Activated naive CD8-positive, alpha-beta T cell (primary cell): ENCODE measurements around the gene LOXL1.

Experiments
- H3K27ac Mint-ChIP-seq: one replicate; pipeline ENCODE4 v1.8.0; 2021; ENCODE audit warnings: mixed read lengths
- H3K27me3 Mint-ChIP-seq: one replicate; pipeline ENCODE4 v1.8.0; 2021; ENCODE audit warnings: mixed read lengths
- H3K36me3 Mint-ChIP-seq: one replicate; pipeline ENCODE4 v1.8.0; 2021; ENCODE audit warnings: mixed read lengths
- H3K4me1 Mint-ChIP-seq: one replicate; pipeline ENCODE4 v1.8.0; 2021; ENCODE audit warnings: low read depth, mixed read lengths
- H3K4me3 Mint-ChIP-seq: one replicate; pipeline ENCODE4 v1.8.0; 2021; ENCODE audit warnings: mild to moderate bottlenecking, mixed read lengths
- H3K9me3 Mint-ChIP-seq: one replicate; pipeline ENCODE4 v1.8.0; 2021; ENCODE audit warnings: low read depth, mixed read lengths

The LOXL1 gene

GRCh38 chr15:73948396-73948795 lies 22.1 kb downstream of the LOXL1 start:
- no peaks in the 10 kb centered on the region for H3K27me3 Mint-ChIP-seq
- H3K36me3 Mint-ChIP-seq: no peaks in the 10 kb centered on the region
- H3K27ac Mint-ChIP-seq: no peak overlapping the region
- H3K4me3 Mint-ChIP-seq: no peak overlapping the region
- H3K9me3 Mint-ChIP-seq: no peaks in the 10 kb centered on the region
- peaks cover 3% of the 10 kb centered on the region for H3K4me1 Mint-ChIP-seq

GRCh38 chr15:73948982-73949381 lies 22.7 kb downstream of the LOXL1 start:
- Mint-ChIP-seq H3K4me1 (peaks cover 3% of the 10 kb centered on the region), H3K27ac (no peak overlapping the region), H3K4me3 (no peak overlapping the region), H3K36me3 (no peaks in the 10 kb centered on the region), H3K9me3 (no peaks in the 10 kb centered on the region), H3K27me3 (no peaks in the 10 kb centered on the region)

- H3K36me3 Mint-ChIP-seq: no peaks in the 10 kb centered on the region
- no peaks in the 10 kb centered on the region for H3K27me3 Mint-ChIP-seq
- H3K4me1 Mint-ChIP-seq: peaks cover 3% of the 10 kb centered on the region
- H3K4me3 Mint-ChIP-seq: no peak overlapping the region
- H3K9me3 Mint-ChIP-seq: no peaks in the 10 kb centered on the region
- H3K27ac Mint-ChIP-seq: no peak overlapping the region
Observed at GRCh38 chr15:73949496-73949895, 23.2 kb downstream of the LOXL1 start.

- no peak overlapping the region for H3K27ac Mint-ChIP-seq
- H3K27me3 Mint-ChIP-seq: no peaks in the 10 kb centered on the region
- H3K9me3 Mint-ChIP-seq: no peaks in the 10 kb centered on the region
- peaks cover 3% of the 10 kb centered on the region for H3K4me1 Mint-ChIP-seq
- no peaks in the 10 kb centered on the region for H3K36me3 Mint-ChIP-seq
- no peak overlapping the region for H3K4me3 Mint-ChIP-seq
Observed at GRCh38 chr15:73950479-73950830, 24.2 kb downstream of the LOXL1 start.

- Mint-ChIP-seq H3K27ac (peak overlapping the region; percentile 80), H3K9me3 (no peaks in the 10 kb centered on the region), H3K4me1 (peaks cover 3% of the 10 kb centered on the region), H3K36me3 (no peaks in the 10 kb centered on the region), H3K27me3 (no peaks in the 10 kb centered on the region), H3K4me3 (no peak overlapping the region)
Observed at GRCh38 chr15:73950831-73951561, 24.7 kb downstream of the LOXL1 start.

GRCh38 chr15:73951601-73952000 lies 25.3 kb downstream of the LOXL1 start:
- H3K27me3 Mint-ChIP-seq: no peaks in the 10 kb centered on the region
- H3K9me3 Mint-ChIP-seq: no peaks in the 10 kb centered on the region
- H3K27ac Mint-ChIP-seq: no peak overlapping the region

GRCh38 chr15:73952171-73952912 lies 26.1 kb downstream of the LOXL1 start:
- Mint-ChIP-seq H3K4me3 (no peak overlapping the region), H3K36me3 (no peaks in the 10 kb centered on the region), H3K4me1 (peaks cover 3% of the 10 kb centered on the region), H3K27me3 (no peaks in the 10 kb centered on the region), H3K9me3 (no peaks in the 10 kb centered on the region), H3K27ac (peak overlapping the region; percentile 64)

More at GRCh38 chr15:73951601-73952000, 25.3 kb downstream of the LOXL1 start:
- H3K4me3 Mint-ChIP-seq: no peak overlapping the region
- H3K36me3 Mint-ChIP-seq: no peaks in the 10 kb centered on the region
- peaks cover 3% of the 10 kb centered on the region for H3K4me1 Mint-ChIP-seq

- Mint-ChIP-seq H3K4me3 (no peak overlapping the region), H3K27ac (no peak overlapping the region)
Observed at GRCh38 chr15:73952913-73953750, 26.9 kb downstream of the LOXL1 start.

GRCh38 chr15:73954188-73955145 lies 28.2 kb downstream of the LOXL1 start:
- H3K27me3 Mint-ChIP-seq: no peaks in the 10 kb centered on the region
- H3K36me3 Mint-ChIP-seq: no peaks in the 10 kb centered on the region
- H3K27ac Mint-ChIP-seq: no peak overlapping the region

More at GRCh38 chr15:73952913-73953750, 26.9 kb downstream of the LOXL1 start:
- peaks cover 5% of the 10 kb centered on the region for H3K4me1 Mint-ChIP-seq
- H3K9me3 Mint-ChIP-seq: no peaks in the 10 kb centered on the region
- H3K36me3 Mint-ChIP-seq: no peaks in the 10 kb centered on the region
- H3K27me3 Mint-ChIP-seq: no peaks in the 10 kb centered on the region

GRCh38 chr15:73955326-73955725 lies 29.1 kb downstream of the LOXL1 start:
- no peak overlapping the region for H3K4me3 Mint-ChIP-seq
- H3K4me1 Mint-ChIP-seq: peaks cover 26% of the 10 kb centered on the region
- no peak overlapping the region for H3K27ac Mint-ChIP-seq
- H3K9me3 Mint-ChIP-seq: no peaks in the 10 kb centered on the region
- H3K27me3 Mint-ChIP-seq: no peaks in the 10 kb centered on the region
- H3K36me3 Mint-ChIP-seq: no peaks in the 10 kb centered on the region

More at GRCh38 chr15:73954188-73955145, 28.2 kb downstream of the LOXL1 start:
- Mint-ChIP-seq H3K9me3 (no peaks in the 10 kb centered on the region), H3K4me3 (no peak overlapping the region), H3K4me1 (peaks cover 19% of the 10 kb centered on the region)

- H3K36me3 Mint-ChIP-seq: no peaks in the 10 kb centered on the region
- H3K27me3 Mint-ChIP-seq: no peaks in the 10 kb centered on the region
- no peak overlapping the region for H3K4me3 Mint-ChIP-seq
- no peaks in the 10 kb centered on the region for H3K9me3 Mint-ChIP-seq
- peaks cover 28% of the 10 kb centered on the region for H3K4me1 Mint-ChIP-seq
- H3K27ac Mint-ChIP-seq: no peak overlapping the region
Observed at GRCh38 chr15:73955861-73956742, 29.8 kb downstream of the LOXL1 start.

GRCh38 chr15:73956743-73957135 lies 30.5 kb downstream of the LOXL1 start:
- Mint-ChIP-seq H3K36me3 (no peaks in the 10 kb centered on the region), H3K27ac (no peak overlapping the region), H3K4me3 (no peak overlapping the region), H3K9me3 (no peaks in the 10 kb centered on the region), H3K27me3 (no peaks in the 10 kb centered on the region), H3K4me1 (peaks cover 25% of the 10 kb centered on the region)

GRCh38 chr15:73957276-73957675 lies 31.0 kb downstream of the LOXL1 start:
- Mint-ChIP-seq H3K36me3 (no peaks in the 10 kb centered on the region), H3K9me3 (no peaks in the 10 kb centered on the region), H3K4me1 (peaks cover 25% of the 10 kb centered on the region), H3K4me3 (no peak overlapping the region), H3K27ac (no peak overlapping the region), H3K27me3 (no peaks in the 10 kb centered on the region)
